Cerebellar cortex (tissue), 1 donor: ENCODE results near the gene AVEN.
A peak's percentile ranks its signal among the peaks of the same experiment; 100 is the strongest.
"Not testable (repeated sequence)": the region's sequence is repeated elsewhere in the genome, so short reads cannot be mapped to it uniquely, and the experiment has no call there.

ENCODE experiments used
- DNase-seq: peaks from one replicate; pipeline ENCODE4 v3.0.0-alpha.2; 2015; ENCODE audit warnings: low spot score

The AVEN gene

GRCh38 chr15:34038871-34039789, at the start of gene AVEN:
TSS of gene AVEN (minus strand) at chr15:34039204. CDS start at chr15:34039046, 158 bp downstream.
- DNase-seq: peak; percentile 21

- DNase-seq: no peak
Measured at GRCh38 chr15:34085746-34086145, 46.7 kb upstream of the AVEN start.

- DNase-seq: no peak
Measured at GRCh38 chr15:34084086-34084485, 45.1 kb upstream of the AVEN start.

- DNase-seq: no peak
Measured at GRCh38 chr15:34079904-34080303, 40.9 kb upstream of the AVEN start.

GRCh38 chr15:34078900-34079299, 39.9 kb upstream of the AVEN start:
- no peak for DNase-seq

- DNase-seq: no peak
Measured at GRCh38 chr15:34076785-34077184, 37.8 kb upstream of the AVEN start.

- DNase-seq: no peak
Measured at GRCh38 chr15:34070003-34070402, 31.0 kb upstream of the AVEN start.

- no peak for DNase-seq
Measured at GRCh38 chr15:34065941-34066340, 26.9 kb upstream of the AVEN start.

- no peak for DNase-seq
Measured at GRCh38 chr15:34065261-34065660, 26.3 kb upstream of the AVEN start.

- DNase-seq: no peak
Measured at GRCh38 chr15:34064438-34064837, 25.4 kb upstream of the AVEN start.

- DNase-seq: no peak
Measured at GRCh38 chr15:34059946-34060345, 20.9 kb upstream of the AVEN start.

GRCh38 chr15:34059476-34059875, 20.5 kb upstream of the AVEN start:
- DNase-seq: no peak

GRCh38 chr15:34056911-34057310, 17.9 kb upstream of the AVEN start:
- DNase-seq: peak; percentile 22

GRCh38 chr15:34055868-34056595, 17.0 kb upstream of the AVEN start:
- peak; percentile 65 for DNase-seq

GRCh38 chr15:34054081-34054707, 15.2 kb upstream of the AVEN start:
- DNase-seq: no peak

- DNase-seq: not testable (repeated sequence)
Measured at GRCh38 chr15:34050385-34050784, 11.4 kb upstream of the AVEN start.

- DNase-seq: no peak
Measured at GRCh38 chr15:34049112-34049511, 10.1 kb upstream of the AVEN start.

- no peak for DNase-seq
Measured at GRCh38 chr15:34047893-34048775, 9.1 kb upstream of the AVEN start.

GRCh38 chr15:34046471-34047145, 7.6 kb upstream of the AVEN start:
- DNase-seq: no peak

GRCh38 chr15:34043813-34044212, 4.8 kb upstream of the AVEN start:
- no peak for DNase-seq

- peak; percentile 18 for DNase-seq
Measured at GRCh38 chr15:34043391-34043790, 4.4 kb upstream of the AVEN start.
